ENCODE results near the gene ATP11A.

The ATP11A gene

DNA sequence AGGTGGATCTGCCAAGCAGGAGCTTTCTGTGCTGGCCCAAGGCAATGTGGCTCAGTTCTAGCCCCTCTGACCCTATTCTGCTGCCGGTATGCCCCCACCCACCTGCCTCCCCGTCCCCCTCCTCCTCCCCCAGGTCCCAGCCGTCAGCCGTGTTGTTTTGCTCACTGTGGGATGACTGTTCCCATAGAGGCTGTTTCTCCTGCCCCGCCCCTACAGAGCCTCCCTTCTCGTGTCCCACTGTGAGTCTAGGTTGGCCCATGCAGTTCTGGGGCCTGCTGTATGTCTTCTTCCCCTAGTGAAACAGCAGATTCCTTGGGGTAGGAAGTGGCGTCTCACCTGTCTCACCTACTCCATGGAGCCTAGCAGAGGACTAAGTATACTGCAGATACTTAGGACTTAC is 48.8 kb downstream of the ATP11A start:
- TF ChIP-seq, protein P1, sequence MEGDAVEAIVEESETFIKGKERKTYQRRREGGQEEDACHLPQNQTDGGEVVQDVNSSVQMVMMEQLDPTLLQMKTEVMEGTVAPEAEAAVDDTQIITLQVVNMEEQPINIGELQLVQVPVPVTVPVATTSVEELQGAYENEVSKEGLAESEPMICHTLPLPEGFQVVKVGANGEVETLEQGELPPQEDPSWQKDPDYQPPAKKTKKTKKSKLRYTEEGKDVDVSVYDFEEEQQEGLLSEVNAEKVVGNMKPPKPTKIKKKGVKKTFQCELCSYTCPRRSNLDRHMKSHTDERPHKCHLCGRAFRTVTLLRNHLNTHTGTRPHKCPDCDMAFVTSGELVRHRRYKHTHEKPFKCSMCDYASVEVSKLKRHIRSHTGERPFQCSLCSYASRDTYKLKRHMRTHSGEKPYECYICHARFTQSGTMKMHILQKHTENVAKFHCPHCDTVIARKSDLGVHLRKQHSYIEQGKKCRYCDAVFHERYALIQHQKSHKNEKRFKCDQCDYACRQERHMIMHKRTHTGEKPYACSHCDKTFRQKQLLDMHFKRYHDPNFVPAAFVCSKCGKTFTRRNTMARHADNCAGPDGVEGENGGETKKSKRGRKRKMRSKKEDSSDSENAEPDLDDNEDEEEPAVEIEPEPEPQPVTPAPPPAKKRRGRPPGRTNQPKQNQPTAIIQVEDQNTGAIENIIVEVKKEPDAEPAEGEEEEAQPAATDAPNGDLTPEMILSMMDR (IDR thresholded peaks at IDR 0.05; ENCODE audit: low read depth, low read length, missing control alignments), result no peak
- no peak for DNase-seq (ENCODE audit: low read depth)
- H3K4me3 ChIP-seq (ENCODE audit: low read depth, low read length), result no peak overlapping the region

DNA sequence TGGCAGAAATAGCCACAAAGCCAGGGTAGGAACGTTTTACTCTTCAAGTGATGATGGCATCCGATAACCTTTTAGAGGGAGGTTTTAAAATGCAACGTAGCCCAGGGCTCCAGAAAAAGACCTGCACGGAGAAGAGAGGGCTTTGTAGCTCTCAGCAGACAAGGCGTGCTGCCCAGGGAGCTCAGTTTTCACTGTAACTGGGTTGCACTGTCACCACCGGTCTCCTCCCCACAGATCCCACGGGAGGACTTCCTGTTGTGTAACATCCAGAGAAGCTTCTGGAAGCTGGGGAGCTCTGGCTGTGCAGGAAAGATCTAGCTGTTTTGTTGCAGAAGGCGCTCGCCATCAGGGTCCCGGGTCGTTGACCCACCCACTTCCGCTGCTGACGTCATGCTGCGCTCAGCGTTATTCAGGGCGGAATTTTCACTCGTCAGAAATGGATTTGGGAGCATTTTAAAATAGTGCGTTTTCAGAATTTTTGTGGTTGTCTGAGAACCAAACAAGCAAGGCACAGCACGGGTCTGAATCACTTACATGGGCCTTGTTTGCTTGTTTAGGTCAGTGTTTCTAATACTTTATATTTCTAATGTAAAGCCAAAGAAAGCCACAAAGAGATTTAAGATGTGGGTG is 50.8 kb downstream of the ATP11A start:
- TF ChIP-seq, protein P1 (IDR thresholded peaks at IDR 0.05; ENCODE audit: low read depth, low read length, missing control alignments), result no peak
- no peak for DNase-seq (ENCODE audit: low read depth)
- H3K4me3 ChIP-seq (ENCODE audit: low read depth, low read length), result no peak overlapping the region

- TF ChIP-seq, protein P1 (IDR thresholded peaks at IDR 0.05; ENCODE audit: low read depth, low read length, missing control alignments), result no peak
- DNase-seq (ENCODE audit: low read depth), result no peak
- no peak overlapping the region for H3K4me3 ChIP-seq (ENCODE audit: low read depth, low read length)
Observed at GRCh38 chr13:112741185-112741755, 51.4 kb downstream of the ATP11A start.

DNA sequence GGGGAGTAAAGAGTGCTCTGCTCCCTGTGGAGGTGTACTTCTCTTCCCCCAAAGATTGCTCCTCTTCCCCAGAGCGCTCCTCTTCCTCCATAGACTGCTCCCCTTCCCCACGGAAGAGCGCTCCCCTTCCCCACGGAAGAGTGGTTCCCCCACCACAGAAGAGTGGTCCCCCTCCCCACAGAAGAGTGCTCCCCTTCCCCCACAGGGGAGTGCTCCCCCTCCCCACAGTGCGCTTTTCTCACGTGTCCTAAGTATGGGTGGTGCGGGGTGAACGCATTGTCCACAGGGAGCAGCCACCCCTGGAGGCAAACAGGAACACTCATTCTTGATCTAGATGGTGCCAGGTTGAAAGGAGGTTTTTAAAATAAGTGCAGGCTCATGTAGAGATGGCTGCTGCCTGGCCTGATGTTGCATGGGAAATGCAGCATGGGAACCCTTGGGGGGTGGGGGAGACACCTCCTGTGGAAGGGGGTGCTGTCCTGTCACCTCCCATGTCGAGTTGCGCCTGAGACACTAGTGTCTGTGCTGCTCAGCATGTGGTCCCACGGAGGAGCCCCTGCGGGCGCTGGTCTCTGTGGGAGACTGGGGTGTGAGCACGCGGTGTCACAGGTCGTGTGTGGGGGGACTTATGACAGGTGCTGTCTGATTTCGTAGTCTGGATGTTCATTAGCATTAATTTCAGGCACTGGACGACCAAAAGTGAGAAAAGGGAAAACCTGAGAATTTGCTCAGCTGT is 52.2 kb downstream of the ATP11A start:
- no peak for DNase-seq (ENCODE audit: low read depth)
- H3K4me3 ChIP-seq (ENCODE audit: low read depth, low read length), result no peak overlapping the region
- TF ChIP-seq, protein P1 (IDR thresholded peaks at IDR 0.05; ENCODE audit: low read depth, low read length, missing control alignments), result no peak

DNA sequence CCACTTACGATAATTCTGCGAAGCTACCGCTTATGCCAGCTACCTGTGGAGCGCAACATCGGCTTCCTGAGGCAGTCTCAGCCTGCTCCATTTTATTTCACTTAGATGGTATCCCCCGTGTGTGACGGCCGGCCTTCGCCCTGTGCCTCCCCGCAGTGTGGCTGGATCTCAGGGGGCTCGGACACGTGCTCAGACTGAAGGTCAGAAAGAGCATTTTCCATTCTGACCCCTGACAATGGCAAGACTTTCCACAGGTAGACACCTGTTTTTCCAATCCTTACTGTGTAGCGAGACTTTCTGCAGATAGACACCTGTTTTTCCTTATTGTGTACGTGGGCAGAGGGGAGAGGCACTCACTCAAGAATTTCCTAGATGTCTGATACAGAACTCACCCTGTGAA is 52.7 kb downstream of the ATP11A start:
- DNase-seq (ENCODE audit: low read depth), result no peak
- TF ChIP-seq, protein P1 (IDR thresholded peaks at IDR 0.05; ENCODE audit: low read depth, low read length, missing control alignments), result no peak

GRCh38 chr13:112743451-112744167 is 53.8 kb downstream of the ATP11A start:
- TF ChIP-seq, protein P1 (IDR thresholded peaks at IDR 0.05; ENCODE audit: low read depth, low read length, missing control alignments), result no peak
- no peak for DNase-seq (ENCODE audit: low read depth)
- H3K4me3 ChIP-seq (ENCODE audit: low read depth, low read length), result no peak overlapping the region

More for the DNA sequence above, 52.7 kb downstream of the ATP11A start:
- H3K4me3 ChIP-seq (ENCODE audit: low read depth, low read length), result no peak overlapping the region
